Hepatocyte (in vitro differentiated cells): ENCODE data around the gene DDX21.

Experiments used
- CTCF ChIP-seq: fragments of 200-600 bp; sonication (generic); IDR thresholded peaks from 2 replicates; pipeline ENCODE4 v1.5.1; 2016; ENCODE audit warnings: antibody characterized with exemption, mild to moderate bottlenecking; ENCODE audit not compliant: poor library complexity
- EZH2 ChIP-seq: fragments of 200-600 bp; sonication (generic); IDR thresholded peaks from 2 replicates; pipeline ENCODE4 v1.6.1; 2016; ENCODE audit warnings: antibody characterized with exemption, mild to moderate bottlenecking, borderline replicate concordance

DNA sequence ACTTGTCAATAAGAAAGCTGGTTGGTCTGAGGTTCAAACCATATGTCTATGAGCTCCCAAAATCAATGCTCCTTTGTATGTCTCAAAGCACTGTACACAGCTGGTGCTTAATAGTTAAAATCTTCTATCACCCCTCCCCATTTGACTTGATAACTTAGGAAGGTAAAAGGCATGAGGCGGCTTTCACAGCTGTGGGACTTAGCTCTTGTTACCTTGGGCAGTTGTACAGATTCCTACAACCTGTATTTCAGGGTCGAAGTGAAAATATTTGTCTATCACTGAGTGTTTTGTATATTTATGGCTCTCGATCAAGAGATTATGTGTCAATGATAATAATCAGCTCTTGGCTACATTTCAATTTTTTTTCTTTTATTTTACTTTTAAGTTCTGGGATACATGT is 31.6 kb downstream of the DDX21 start:
- TF ChIP-seq EZH2 = no peak
- TF ChIP-seq CTCF = no peak
